Measurements from ENCODE around the gene ZDHHC4. TPM values are rescaled to one million over a fixed set of nuclear protein-coding genes. Genes with fewer than 3 reads are reported as not detected.
"Not testable (repeated sequence)": the region's sequence is repeated elsewhere in the genome, so short reads cannot be mapped to it uniquely, and the experiment has no call there.

The ZDHHC4 gene
- total RNA-seq, 1 donor from 2014 or later: 92.1 TPM

DNA sequence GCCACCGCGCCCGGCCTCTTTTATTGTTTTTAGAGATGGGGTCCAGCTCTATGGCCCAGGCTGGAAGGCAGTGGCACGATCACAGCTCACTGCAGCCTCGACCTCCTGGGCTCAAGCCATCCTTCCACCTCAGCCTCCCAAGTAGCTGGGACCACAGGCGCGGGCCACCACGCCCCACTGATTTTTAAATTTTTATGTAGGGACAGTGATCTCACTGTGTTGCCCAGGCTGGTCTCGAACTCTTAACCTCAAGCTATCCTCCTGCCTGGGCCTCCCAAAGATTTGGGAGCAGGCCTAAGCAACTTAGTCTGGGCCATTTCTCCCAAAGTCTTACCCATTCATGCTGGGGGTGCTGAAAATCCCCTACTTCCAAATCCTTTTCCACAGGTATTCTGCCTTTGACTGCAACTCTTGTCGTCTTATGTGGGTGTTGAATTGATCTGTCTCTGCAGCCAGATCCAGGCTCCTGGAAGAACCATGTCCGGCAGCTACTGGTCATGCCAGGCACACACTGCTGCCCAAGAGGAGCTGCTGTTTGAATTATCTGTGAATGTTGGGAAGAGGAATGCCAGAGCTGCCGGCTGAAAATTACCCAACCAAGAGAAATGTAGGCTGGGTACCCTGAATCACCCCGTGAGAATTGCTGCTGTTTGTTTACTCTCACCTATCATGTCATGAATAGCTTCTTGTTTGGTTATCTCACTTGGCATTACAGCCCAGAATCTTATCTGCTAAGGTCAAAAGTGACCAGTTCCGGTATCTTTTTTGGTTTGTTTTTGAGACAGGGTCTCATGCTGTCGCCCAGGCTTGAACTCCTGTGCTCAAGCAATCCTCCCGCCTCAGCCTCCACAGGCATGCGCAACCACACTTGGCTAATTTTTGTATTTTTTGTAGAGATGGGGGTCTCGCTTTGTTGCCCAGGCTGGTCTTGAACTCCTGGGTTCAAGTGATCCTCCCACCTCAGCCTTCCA is 1.1 kb downstream of the ZDHHC4 start:
- Histone ChIP-seq H3K27me3 (ENCODE audit: control insufficient read depth, insufficient read depth, low read length) (no peaks in the 10 kb centered on the region), H3K36me3 (ENCODE audit: control insufficient read depth, insufficient read depth, low read length) (peaks cover 7% of the 10 kb centered on the region), H3K4me3 (ENCODE audit: low read depth, low read length) (no peak overlapping the region)
- TF ChIP-seq, protein P1, sequence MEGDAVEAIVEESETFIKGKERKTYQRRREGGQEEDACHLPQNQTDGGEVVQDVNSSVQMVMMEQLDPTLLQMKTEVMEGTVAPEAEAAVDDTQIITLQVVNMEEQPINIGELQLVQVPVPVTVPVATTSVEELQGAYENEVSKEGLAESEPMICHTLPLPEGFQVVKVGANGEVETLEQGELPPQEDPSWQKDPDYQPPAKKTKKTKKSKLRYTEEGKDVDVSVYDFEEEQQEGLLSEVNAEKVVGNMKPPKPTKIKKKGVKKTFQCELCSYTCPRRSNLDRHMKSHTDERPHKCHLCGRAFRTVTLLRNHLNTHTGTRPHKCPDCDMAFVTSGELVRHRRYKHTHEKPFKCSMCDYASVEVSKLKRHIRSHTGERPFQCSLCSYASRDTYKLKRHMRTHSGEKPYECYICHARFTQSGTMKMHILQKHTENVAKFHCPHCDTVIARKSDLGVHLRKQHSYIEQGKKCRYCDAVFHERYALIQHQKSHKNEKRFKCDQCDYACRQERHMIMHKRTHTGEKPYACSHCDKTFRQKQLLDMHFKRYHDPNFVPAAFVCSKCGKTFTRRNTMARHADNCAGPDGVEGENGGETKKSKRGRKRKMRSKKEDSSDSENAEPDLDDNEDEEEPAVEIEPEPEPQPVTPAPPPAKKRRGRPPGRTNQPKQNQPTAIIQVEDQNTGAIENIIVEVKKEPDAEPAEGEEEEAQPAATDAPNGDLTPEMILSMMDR (IDR thresholded peaks at IDR 0.05; ENCODE audit: insufficient read depth, low read length, severe bottlenecking): no peak
- DNase-seq (ENCODE audit: low read depth) (peak; percentile 52), FAIRE-seq (no peak)

DNA sequence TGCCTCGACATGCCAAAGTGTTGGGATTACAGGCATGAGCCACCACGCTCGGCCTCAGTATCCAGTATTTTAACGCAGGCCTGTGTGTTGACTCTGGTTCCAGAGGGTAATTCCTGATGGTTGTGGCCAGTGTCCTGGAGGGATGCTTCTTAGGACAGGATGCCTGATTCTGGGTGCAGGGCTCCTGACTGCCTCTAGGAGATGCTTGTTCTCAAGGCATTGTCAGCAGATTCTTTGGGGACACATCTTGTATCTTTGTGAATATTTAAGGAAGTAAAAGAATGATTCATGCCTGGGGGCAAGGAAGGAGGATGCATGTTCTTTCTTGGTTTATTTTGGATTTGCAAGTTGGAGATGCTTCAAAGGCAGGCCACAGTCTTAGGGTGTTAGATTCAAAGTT is 2.2 kb downstream of the ZDHHC4 start:
- FAIRE-seq: no peak
- no peak for DNase-seq (ENCODE audit: low read depth)
- H3K4me3 ChIP-seq (ENCODE audit: low read depth, low read length): no peak overlapping the region
- TF ChIP-seq, protein P1 (IDR thresholded peaks at IDR 0.05; ENCODE audit: insufficient read depth, low read length, severe bottlenecking): peak; percentile 9
- peaks cover 7% of the 10 kb centered on the region for H3K36me3 ChIP-seq (ENCODE audit: control insufficient read depth, insufficient read depth, low read length)
- H3K27me3 ChIP-seq (ENCODE audit: control insufficient read depth, insufficient read depth, low read length): no peaks in the 10 kb centered on the region

DNA sequence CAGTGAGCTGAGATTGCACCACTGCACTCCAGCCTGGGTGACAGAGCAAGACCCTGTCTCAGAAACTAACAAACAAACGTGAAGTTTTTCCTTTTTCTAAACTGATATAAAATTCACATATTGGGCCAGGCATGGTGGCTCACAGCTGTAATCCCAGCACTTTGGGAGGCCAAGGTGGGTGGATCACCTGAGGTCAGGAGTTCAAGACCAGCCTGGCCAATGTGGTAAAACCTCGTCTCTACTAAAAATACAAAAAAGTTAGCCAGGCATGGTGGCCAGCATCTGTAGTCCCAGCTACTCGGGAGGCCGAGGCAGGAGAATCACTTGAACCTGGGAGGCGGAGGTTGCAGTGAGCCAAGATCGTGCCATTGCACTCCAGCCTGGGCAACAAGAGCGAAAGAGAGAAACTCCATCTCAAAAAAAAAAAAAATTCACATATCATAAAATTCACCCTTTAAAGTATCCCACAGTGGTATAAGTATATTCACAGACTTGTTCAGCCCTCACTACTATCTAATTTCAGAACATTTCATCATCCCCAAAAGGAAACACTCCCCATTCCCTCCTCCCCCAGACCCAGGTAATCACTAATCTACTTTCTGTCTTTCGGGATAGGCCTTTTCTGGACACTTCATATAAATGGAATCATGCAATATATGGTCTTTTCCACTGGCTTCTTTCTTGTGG is 8.6 kb downstream of the ZDHHC4 start:
- H3K27me3 ChIP-seq (ENCODE audit: control insufficient read depth, insufficient read depth, low read length); DNase-seq (ENCODE audit: low read depth); FAIRE-seq; H3K4me3 ChIP-seq (ENCODE audit: low read depth, low read length): not testable (repeated sequence)
- peaks cover 13% of the 10 kb centered on the region for H3K36me3 ChIP-seq (ENCODE audit: control insufficient read depth, insufficient read depth, low read length)

DNA sequence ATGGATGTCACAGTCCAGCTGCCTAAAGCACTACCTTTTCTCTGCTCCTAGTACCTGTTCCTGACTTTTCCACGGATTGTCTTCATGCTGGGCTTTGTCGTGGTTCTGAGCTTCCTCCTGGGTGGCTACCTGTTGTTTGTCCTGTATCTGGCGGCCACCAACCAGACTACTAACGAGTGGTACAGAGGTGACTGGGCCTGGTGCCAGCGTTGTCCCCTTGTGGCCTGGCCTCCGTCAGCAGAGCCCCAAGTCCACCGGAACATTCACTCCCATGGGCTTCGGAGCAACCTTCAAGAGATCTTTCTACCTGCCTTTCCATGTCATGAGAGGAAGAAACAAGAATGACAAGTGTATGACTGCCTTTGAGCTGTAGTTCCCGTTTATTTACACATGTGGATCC is 11.3 kb downstream of the ZDHHC4 start:
- peaks cover 8% of the 10 kb centered on the region for H3K36me3 ChIP-seq (ENCODE audit: control insufficient read depth, insufficient read depth, low read length)
- no peak for DNase-seq (ENCODE audit: low read depth)
- no peaks in the 10 kb centered on the region for H3K27me3 ChIP-seq (ENCODE audit: control insufficient read depth, insufficient read depth, low read length)
- no peak for FAIRE-seq
- TF ChIP-seq, protein P1 (IDR thresholded peaks at IDR 0.05; ENCODE audit: insufficient read depth, low read length, severe bottlenecking): no peak
- H3K4me3 ChIP-seq (ENCODE audit: low read depth, low read length): no peak overlapping the region

DNA sequence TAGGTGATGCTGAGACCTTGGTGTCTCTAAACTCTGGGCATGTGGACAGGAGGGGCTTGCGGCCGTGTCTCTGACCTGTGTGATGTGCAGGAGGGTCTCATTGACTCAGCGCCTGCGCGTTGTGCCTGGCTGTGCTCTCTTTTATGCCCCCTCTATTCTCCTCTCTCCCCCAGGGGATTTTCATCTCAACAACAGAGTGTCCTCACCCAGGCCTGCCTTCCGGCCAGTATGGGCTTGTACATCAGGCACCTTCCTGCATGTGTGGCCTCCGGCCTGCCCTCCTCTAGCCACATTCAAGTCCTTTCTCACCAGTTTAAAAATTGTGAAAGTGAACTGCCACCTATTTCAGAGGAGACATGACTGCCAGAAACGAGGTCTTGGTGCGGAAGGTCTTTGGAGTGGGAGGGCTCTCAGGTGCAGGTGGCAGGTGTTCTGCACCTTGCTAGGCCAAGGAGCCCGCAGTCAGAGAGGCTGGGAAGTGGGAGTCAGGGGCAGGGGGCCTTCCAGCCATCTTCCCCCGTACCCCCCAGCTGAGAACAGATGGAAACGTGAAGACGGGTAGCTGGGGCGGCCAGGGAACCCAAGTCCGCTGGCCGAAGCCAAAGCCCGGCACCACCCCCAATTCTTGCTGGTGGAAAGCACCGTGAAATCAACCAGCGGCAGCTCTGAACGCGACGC is 12.0 kb downstream of the ZDHHC4 start:
- TF ChIP-seq, protein P1 (IDR thresholded peaks at IDR 0.05; ENCODE audit: insufficient read depth, low read length, severe bottlenecking): no peak
- FAIRE-seq (no peak), DNase-seq (ENCODE audit: low read depth) (no peak)
- peaks cover 12% of the 10 kb centered on the region for H3K36me3 ChIP-seq (ENCODE audit: control insufficient read depth, insufficient read depth, low read length)
- H3K27me3 ChIP-seq (ENCODE audit: control insufficient read depth, insufficient read depth, low read length): no peaks in the 10 kb centered on the region
- peak overlapping the region; percentile 17 for H3K4me3 ChIP-seq (ENCODE audit: low read depth, low read length)
